ENCODE measurements around the gene KIF26B.

The KIF26B gene

GRCh38 chr1:245752561-245752960 is 597.8 kb downstream of the KIF26B start:
- no peaks in the 10 kb centered on the region for H3K27me3 ChIP-seq (replicated peaks in 2 of 5; ENCODE audit: control insufficient read depth in 4 of 5, insufficient read depth in 5 of 5, low read length in 4 of 5)
- ChIA-PET CTCF (no interaction called here), POLR2A (no interaction called here)
- DNase-seq: no peak
- H3K4me1 ChIP-seq (ENCODE audit: control extremely low read depth in 1 of 4, control insufficient read depth in 4 of 4, insufficient read depth in 4 of 4, low read length in 3 of 4): peaks cover 0 to 3% (median 0%) of the 10 kb centered on the region in 4 experiments
- H3K9me3 ChIP-seq (ENCODE audit: control extremely low read depth in 1 of 5, control insufficient read depth in 4 of 5, insufficient read depth in 2 of 5, low read depth in 1 of 5, low read length in 4 of 5): peaks cover 0 to 9% (median 4%) of the 10 kb centered on the region in 5 experiments
- H3K27ac ChIP-seq (ENCODE audit: insufficient read depth in 1 of 2, low read depth in 1 of 2, low read length in 2 of 2, poor library complexity in 1 of 2, severe bottlenecking in 2 of 2): no peak overlapping the region
- H3K4me3 ChIP-seq (ENCODE audit: control insufficient read depth in 1 of 7, extremely low read depth in 1 of 7, insufficient read depth in 4 of 7, low read depth in 2 of 7, low read length in 6 of 7): no peak overlapping the region
- peaks cover 0 to 6% (median 3%) of the 10 kb centered on the region in 4 experiments for H3K36me3 ChIP-seq (ENCODE audit: control insufficient read depth in 4 of 4, insufficient read depth in 4 of 4, low read length in 3 of 4)
- 100% methylated on average over 2 of the region's 3 CpGs for WGBS (ENCODE audit: insufficient coverage)

GRCh38 chr1:245753807-245754206 is 599.0 kb downstream of the KIF26B start:
- ChIA-PET POLR2A (no interaction called here), CTCF (no interaction called here)
- Histone ChIP-seq H3K27ac (ENCODE audit: insufficient read depth in 1 of 2, low read depth in 1 of 2, low read length in 2 of 2, poor library complexity in 1 of 2, severe bottlenecking in 2 of 2) (no peak overlapping the region), H3K4me3 (ENCODE audit: control insufficient read depth in 1 of 7, extremely low read depth in 1 of 7, insufficient read depth in 4 of 7, low read depth in 2 of 7, low read length in 6 of 7) (no peak overlapping the region), H3K27me3 (replicated peaks in 2 of 5; ENCODE audit: control insufficient read depth in 4 of 5, insufficient read depth in 5 of 5, low read length in 4 of 5) (no peaks in the 10 kb centered on the region), H3K9me3 (ENCODE audit: control extremely low read depth in 1 of 5, control insufficient read depth in 4 of 5, insufficient read depth in 2 of 5, low read depth in 1 of 5, low read length in 4 of 5) (peaks cover 0 to 11% (median 3%) of the 10 kb centered on the region in 5 experiments), H3K36me3 (ENCODE audit: control insufficient read depth in 4 of 4, insufficient read depth in 4 of 4, low read length in 3 of 4) (peaks cover 0 to 6% (median 2%) of the 10 kb centered on the region in 4 experiments), H3K4me1 (ENCODE audit: control extremely low read depth in 1 of 4, control insufficient read depth in 4 of 4, insufficient read depth in 4 of 4, low read length in 3 of 4) (peaks cover 0 to 3% (median 0%) of the 10 kb centered on the region in 4 experiments)
- WGBS (ENCODE audit: insufficient coverage): no CpG with 5 or more reads among the region's 2 CpGs
- no peak for DNase-seq

- no peak for DNase-seq
- H3K4me3 ChIP-seq (ENCODE audit: control insufficient read depth in 1 of 7, extremely low read depth in 1 of 7, insufficient read depth in 4 of 7, low read depth in 2 of 7, low read length in 6 of 7): no peak overlapping the region
- peaks cover 0 to 4% (median under 1%) of the 10 kb centered on the region in 4 experiments for H3K36me3 ChIP-seq (ENCODE audit: control insufficient read depth in 4 of 4, insufficient read depth in 4 of 4, low read length in 3 of 4)
- H3K27ac ChIP-seq (ENCODE audit: insufficient read depth in 1 of 2, low read depth in 1 of 2, low read length in 2 of 2, poor library complexity in 1 of 2, severe bottlenecking in 2 of 2): no peak overlapping the region
- H3K4me1 ChIP-seq (ENCODE audit: control extremely low read depth in 1 of 4, control insufficient read depth in 4 of 4, insufficient read depth in 4 of 4, low read length in 3 of 4): peaks cover 0 to 3% (median 0%) of the 10 kb centered on the region in 4 experiments
- H3K9me3 ChIP-seq (ENCODE audit: control extremely low read depth in 1 of 5, control insufficient read depth in 4 of 5, insufficient read depth in 2 of 5, low read depth in 1 of 5, low read length in 4 of 5): peaks cover 0 to 12% (median 6%) of the 10 kb centered on the region in 5 experiments
- WGBS (ENCODE audit: insufficient coverage): 87% methylated on average over 3 of the region's 3 CpGs
- CTCF ChIA-PET: no interaction called here
- H3K27me3 ChIP-seq (replicated peaks in 2 of 5; ENCODE audit: control insufficient read depth in 4 of 5, insufficient read depth in 5 of 5, low read length in 4 of 5): no peaks in the 10 kb centered on the region
- POLR2A ChIA-PET: no interaction called here
Observed at GRCh38 chr1:245754463-245754961, 599.7 kb downstream of the KIF26B start.

Measured in common myeloid progenitor, CD34-positive (primary cell).